ENCODE results near the gene AQP6. TPM values are rescaled to one million over a fixed set of nuclear protein-coding genes. Genes with fewer than 3 reads are reported as not detected.
A peak's percentile ranks its signal among the peaks of the same experiment; 100 is the strongest.

Gene AQP6
- total RNA-seq, 4 donors from 2014 or later, result 0.56 TPM; not detected in 3

DNA sequence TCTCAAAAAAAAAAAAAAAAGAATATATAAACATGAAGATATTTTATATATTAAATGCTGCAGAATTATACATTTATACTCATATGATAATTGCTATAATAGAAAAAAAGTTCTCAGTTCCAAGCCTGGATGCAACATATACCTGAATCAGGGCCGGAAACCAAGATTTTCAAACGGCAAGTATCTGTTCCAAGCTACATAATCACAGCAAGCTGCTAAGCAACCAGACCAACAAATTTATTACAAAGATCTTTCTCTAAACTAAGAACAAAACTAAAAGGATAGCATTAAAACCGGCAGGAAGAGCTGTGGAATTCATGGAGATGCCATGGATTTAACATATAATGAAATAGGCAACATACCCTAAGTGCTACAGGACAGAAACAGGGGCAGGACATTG is 45.4 kb downstream of the AQP6 start:
- DNase-seq (ENCODE audit: low spot score), result no peak
- TF ChIP-seq, protein P1, sequence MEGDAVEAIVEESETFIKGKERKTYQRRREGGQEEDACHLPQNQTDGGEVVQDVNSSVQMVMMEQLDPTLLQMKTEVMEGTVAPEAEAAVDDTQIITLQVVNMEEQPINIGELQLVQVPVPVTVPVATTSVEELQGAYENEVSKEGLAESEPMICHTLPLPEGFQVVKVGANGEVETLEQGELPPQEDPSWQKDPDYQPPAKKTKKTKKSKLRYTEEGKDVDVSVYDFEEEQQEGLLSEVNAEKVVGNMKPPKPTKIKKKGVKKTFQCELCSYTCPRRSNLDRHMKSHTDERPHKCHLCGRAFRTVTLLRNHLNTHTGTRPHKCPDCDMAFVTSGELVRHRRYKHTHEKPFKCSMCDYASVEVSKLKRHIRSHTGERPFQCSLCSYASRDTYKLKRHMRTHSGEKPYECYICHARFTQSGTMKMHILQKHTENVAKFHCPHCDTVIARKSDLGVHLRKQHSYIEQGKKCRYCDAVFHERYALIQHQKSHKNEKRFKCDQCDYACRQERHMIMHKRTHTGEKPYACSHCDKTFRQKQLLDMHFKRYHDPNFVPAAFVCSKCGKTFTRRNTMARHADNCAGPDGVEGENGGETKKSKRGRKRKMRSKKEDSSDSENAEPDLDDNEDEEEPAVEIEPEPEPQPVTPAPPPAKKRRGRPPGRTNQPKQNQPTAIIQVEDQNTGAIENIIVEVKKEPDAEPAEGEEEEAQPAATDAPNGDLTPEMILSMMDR (IDR thresholded peaks at IDR 0.05), result no peak
- no peak for ATAC-seq (ENCODE audit: low FRiP score)

DNA sequence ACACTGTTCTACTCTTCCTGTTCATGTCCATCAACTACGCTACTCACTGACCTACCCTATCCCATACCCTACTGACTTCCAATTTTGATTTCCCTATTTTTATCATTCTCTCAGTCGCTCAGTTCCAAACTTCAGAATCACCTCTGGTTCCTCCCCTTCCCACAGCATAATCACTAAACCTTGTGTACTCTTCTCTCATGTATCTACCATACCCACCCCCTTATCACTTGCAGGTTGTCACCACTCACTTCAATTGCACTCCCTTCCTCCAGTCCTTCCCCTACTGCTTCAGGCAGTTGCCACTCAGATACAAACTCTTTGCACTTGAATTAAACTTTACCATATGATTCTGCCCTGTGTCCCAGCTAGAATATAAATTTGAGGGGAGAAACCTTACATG is 46.2 kb downstream of the AQP6 start:
- TF ChIP-seq, protein P1 (IDR thresholded peaks at IDR 0.05), result no peak
- ATAC-seq (ENCODE audit: low FRiP score) (no peak), DNase-seq (ENCODE audit: low spot score) (no peak)

DNA sequence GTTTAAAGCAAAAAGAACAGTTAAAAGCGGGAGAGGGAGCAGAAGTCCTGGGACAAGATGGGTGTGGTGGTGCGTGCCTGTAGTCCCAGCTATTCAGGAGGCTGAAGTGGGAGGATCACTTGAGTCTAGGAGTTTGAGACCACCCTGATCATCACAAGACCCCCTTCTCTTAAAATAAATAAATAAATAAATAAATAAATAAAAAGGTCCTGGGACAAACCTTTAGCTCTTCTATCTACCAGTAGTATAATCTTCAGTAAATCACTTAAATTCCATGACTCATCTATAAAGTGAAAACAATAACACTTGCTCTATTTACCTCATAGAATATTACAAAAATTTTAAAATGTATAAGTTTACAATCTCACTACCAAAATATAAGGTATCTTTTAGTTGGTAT is 46.8 kb downstream of the AQP6 start:
- TF ChIP-seq, protein P1 (IDR thresholded peaks at IDR 0.05), result no peak
- no peak for DNase-seq (ENCODE audit: low spot score)

DNA sequence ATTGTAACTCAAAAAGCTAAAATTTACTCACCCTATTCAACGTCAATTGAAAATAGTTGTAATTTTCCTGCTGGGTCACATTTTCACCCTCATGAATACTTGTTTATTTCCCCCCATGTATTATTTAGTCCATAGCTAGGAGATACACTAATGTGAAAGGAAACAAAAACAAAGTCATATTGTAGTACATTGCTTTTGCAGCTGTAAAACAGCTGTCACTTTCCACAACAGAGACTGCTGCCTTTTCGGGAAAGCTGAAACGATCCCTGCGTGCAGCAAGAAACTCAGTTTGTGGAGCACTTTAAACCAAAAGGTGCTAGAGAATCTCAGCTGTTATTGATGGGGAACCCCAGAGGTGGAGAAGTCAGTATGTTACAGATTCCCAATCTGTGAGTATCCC is 48.3 kb downstream of the AQP6 start:
- DNase-seq (ENCODE audit: low spot score) (no peak), ATAC-seq (ENCODE audit: low FRiP score) (no peak)
- TF ChIP-seq, protein P1 (IDR thresholded peaks at IDR 0.05), result no peak

More for the DNA sequence above, 46.8 kb downstream of the AQP6 start:
- ATAC-seq (ENCODE audit: low FRiP score), result no peak

DNA sequence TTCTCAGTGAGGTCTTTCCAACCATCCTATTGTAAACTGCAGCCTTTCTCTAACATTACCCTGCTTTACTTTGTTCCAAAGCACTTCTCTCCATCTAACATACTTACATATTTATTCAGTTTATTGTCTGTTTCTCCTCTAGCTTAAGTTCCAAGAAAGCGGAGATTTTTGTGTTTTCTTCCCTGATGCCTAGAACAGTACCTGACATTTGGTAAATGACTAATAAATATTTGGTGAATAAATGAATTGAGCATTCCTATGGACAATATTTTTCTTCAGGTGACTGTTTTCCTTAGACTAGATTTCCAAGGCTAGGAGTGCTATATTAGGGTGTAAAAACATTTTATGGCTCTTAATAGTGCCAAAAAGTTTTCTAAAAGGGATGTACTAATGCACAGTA is 50.2 kb downstream of the AQP6 start:
- TF ChIP-seq, protein P1 (IDR thresholded peaks at IDR 0.05), result no peak
- no peak for ATAC-seq (ENCODE audit: low FRiP score)
- no peak for DNase-seq (ENCODE audit: low spot score)

DNA sequence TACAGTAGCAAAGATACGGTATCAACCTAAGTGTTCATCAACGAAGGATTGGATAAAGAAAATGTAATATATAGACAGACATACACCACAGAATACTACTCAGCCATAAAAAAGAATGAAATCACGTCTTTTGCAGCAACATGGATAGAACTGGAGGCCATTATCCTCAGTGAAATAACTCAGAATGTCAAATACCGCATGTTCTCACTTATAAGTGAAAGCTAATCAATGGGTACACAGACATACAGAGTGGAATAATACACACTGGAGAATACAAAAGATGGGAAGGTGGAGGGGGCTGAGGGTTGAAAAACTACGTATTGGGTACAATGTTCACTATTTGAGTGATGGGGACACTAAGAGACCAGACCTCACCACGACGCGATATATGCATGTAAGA is 51.5 kb downstream of the AQP6 start:
- no peak for ATAC-seq (ENCODE audit: low FRiP score)
- TF ChIP-seq, protein P1 (IDR thresholded peaks at IDR 0.05), result no peak
- no peak for DNase-seq (ENCODE audit: low spot score)

DNA sequence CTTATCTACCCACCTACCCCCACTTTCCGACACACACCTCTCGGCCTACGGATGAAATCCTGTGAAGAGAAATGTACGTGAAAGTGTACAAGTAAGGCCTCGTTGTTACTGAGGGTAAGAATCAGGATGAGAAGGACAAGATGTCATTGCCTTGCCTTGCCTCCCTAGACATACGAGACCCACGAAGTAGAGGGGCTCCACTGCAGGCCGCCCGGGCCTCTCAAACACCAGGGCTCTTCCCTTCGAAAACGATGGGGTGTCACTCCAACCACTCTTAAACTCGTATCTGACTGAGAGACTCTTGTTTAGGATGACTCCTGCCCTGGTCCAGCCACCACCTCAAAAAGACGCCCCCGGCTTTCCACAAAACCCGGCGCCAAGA is 52.0 kb downstream of the AQP6 start:
- DNase-seq (ENCODE audit: low spot score), result no peak
- TF ChIP-seq, protein P1 (IDR thresholded peaks at IDR 0.05), result no peak
- peak; percentile 24 for ATAC-seq (ENCODE audit: low FRiP score)
